Tibial nerve (tissue), 4 donors: ENCODE data around the gene NCOA1.

Experiments used
- EP300 ChIP-seq, 2 donors: sonication (generic); formaldehyde crosslinking; IDR thresholded peaks; one replicate each; pipeline ENCODE4 v1.6.1; 2017; ENCODE audit warnings: antibody characterized with exemption in 2 of 2, mild to moderate bottlenecking in 1 of 2
- POLR2A ChIP-seq, 2 donors: fragments of 450-650 bp; IDR thresholded peaks; one replicate each; pipeline ENCODE4 v1.6.1; 2017; ENCODE audit warnings: antibody characterized with exemption in 2 of 2, mild to moderate bottlenecking in 2 of 2, moderate library complexity in 2 of 2
- TF ChIP-seq, protein P1 (sequence below), 5 experiments: fragments of 200-600 bp in 3 of 5; fragments of 450-650 bp in 2 of 5; sonication (generic) in 3 of 5; IDR thresholded peaks; one replicate each; pipeline ENCODE4 v1.5.1; 2016 to 2019; ENCODE audit warnings: antibody characterized with exemption in 5 of 5, mild to moderate bottlenecking in 3 of 5, moderate library complexity in 2 of 5

DNA sequence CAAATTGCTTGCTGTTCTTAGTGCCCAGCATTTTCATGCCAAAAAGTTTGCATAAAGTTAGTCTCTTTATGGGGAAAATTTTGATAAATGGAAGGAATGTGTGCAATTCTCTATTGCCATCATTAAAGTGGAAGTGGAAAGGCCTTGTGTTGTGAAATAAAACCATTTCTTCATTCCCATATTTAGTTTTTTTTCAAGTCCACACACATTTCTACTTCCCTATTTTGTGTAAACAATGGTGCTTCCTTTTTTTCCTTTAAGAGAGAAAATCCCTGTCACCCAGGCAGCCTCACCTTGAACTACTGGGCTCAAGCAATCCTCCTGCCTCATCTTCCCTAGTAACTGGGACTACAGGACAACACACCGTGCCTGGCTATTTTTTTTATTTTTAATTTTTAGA, 42.3 kb upstream of the NCOA1 start:
- TF ChIP-seq POLR2A (IDR thresholded peaks at IDR 0.05) (no peak), EP300 (IDR thresholded peaks at IDR 0.05) (peak in 1 of 2 donors; percentile 42)
- TF ChIP-seq, protein P1, sequence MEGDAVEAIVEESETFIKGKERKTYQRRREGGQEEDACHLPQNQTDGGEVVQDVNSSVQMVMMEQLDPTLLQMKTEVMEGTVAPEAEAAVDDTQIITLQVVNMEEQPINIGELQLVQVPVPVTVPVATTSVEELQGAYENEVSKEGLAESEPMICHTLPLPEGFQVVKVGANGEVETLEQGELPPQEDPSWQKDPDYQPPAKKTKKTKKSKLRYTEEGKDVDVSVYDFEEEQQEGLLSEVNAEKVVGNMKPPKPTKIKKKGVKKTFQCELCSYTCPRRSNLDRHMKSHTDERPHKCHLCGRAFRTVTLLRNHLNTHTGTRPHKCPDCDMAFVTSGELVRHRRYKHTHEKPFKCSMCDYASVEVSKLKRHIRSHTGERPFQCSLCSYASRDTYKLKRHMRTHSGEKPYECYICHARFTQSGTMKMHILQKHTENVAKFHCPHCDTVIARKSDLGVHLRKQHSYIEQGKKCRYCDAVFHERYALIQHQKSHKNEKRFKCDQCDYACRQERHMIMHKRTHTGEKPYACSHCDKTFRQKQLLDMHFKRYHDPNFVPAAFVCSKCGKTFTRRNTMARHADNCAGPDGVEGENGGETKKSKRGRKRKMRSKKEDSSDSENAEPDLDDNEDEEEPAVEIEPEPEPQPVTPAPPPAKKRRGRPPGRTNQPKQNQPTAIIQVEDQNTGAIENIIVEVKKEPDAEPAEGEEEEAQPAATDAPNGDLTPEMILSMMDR (IDR thresholded peaks at IDR 0.05) = no peak
